Measurements from ENCODE around the gene PRR22.

GRCh38 chr19:5806905-5807304 lies 22.4 kb upstream of the PRR22 start:
- TF ChIP-seq EP300 (IDR thresholded peaks at IDR 0.05; ENCODE audit: borderline replicate concordance) (no peak), TAF1 (IDR thresholded peaks at IDR 0.05; ENCODE audit: low read depth) (no peak), MAX (IDR thresholded peaks at IDR 0.05) (no peak), REST (IDR thresholded peaks at IDR 0.05; ENCODE audit: low read depth) (no peak), FOXM1 (IDR thresholded peaks at IDR 0.05; ENCODE audit: borderline replicate concordance, low read depth) (no peak), TEAD4 (IDR thresholded peaks at IDR 0.05) (no peak), YY1 (IDR thresholded peaks at IDR 0.05; ENCODE audit: low read depth) (no peak)

Data from Ishikawa (cell line).